GM12878 (cell line): ENCODE measurements around the gene FOXI1. TPM values are rescaled to one million over a fixed set of nuclear protein-coding genes. Genes with fewer than 3 reads are reported as not detected.

Source experiments
- IKZF1 ChIP-seq: fragments of 450-650 bp; conservative IDR thresholded peaks from 2 replicates; pipeline ENCODE4 v1.6.1; 2017; ENCODE audit warnings: antibody characterized with exemption, mild to moderate bottlenecking
- NFIC ChIP-seq: IDR thresholded peaks from 2 replicates; pipeline ENCODE4 v1.6.1; 2012; ENCODE audit warnings: low read depth, mild to moderate bottlenecking, inconsistent platforms, low read length, moderate library complexity
- NR2C1 ChIP-seq: fragments of 450-650 bp; IDR thresholded peaks from 2 replicates; pipeline ENCODE4 v1.6.1; 2017; ENCODE audit warnings: antibody characterized with exemption, mild to moderate bottlenecking, moderate library complexity
- ZSCAN29 ChIP-seq: fragments of 450-650 bp; IDR thresholded peaks from 2 replicates; pipeline ENCODE4 v1.6.1; 2017; ENCODE audit warnings: mild to moderate bottlenecking, moderate library complexity
- polyA plus RNA-seq, 11 experiments: library from polyadenylated mRNA; depleted of rRNA in 4 of 11; unstranded in 6 of 11; stranded (reverse) in 5 of 11; fragments of >200 nt; fragmentation: Nextera tagmentation in 4 of 11; fragmentation: Illumina TruSeq in 1 of 11; extraction: Ambion mirVana in 4 of 11; extraction: Trizol in 1 of 11; gene quantifications; 1 replicate in 1 of 11; 2 replicates in 10 of 11; pipeline versions ENCODE4 v1.2.1 to v1.2.3, GENCODE V29; 2011 to 2016; ENCODE audit warnings: inconsistent platforms in 2 of 11, missing spikeins in 2 of 11, low read depth in 1 of 11
- total RNA-seq, 4 experiments: library from RNA; depleted of rRNA in 3 of 4; stranded (reverse); fragments of >200 nt in 3 of 4; fragmentation: Illumina TruSeq in 1 of 4; extraction: Trizol in 1 of 4; gene quantifications; 2 replicates each; pipeline versions ENCODE4 v1.2.1 to v1.2.3, GENCODE V29; 2013 to 2021
- TF ChIP-seq, protein P1 (sequence below): fragments of 450-650 bp; IDR thresholded peaks from 2 replicates; pipeline ENCODE4 v1.6.1; 2018; ENCODE audit warnings: mild to moderate bottlenecking, low read depth, moderate library complexity; ENCODE audit not compliant: partially characterized antibody
- TF ChIP-seq, protein P2 (sequence below): IDR thresholded peaks from 2 replicates; pipeline ENCODE4 v1.6.1; 2012; ENCODE audit warnings: low read depth, low read length, improper control_type of control experiment
- TF ChIP-seq, protein P3 (sequence below): fragments of 450-650 bp; IDR thresholded peaks from 2 replicates; pipeline ENCODE4 v1.6.1; 2017; ENCODE audit warnings: borderline replicate concordance
- TF ChIP-seq, protein P4 (sequence below): IDR thresholded peaks from 2 replicates; pipeline ENCODE4 v1.6.1; 2011; ENCODE audit warnings: low read depth, low read length, improper control_type of control experiment, borderline replicate concordance

Gene FOXI1
- total and polyA plus RNA-seq, 10 of the 15 experiments (the other 5 are each of a cell fraction or from before 2014, with no cell fraction given): not detected

DNA sequence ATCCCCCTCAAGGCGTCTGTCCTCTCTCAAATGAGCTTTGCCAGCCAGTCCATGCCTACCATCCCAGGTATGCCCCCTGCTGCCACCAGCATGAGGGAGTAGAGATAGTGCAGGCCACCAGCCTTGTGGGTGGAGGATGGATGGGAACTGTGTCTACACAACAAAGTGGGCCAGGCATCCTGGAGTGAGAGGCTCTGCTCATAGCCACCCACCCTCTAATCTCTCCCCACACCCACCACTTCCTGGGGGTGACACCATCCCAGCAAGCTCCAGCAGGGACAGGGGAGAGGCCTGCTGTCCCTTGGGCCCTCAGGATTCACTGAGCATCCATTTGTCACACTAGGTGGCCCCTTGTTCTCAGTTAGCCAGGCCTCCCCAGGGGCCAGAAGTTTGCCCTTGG, 25.5 kb upstream of the FOXI1 start (continued):
- TF ChIP-seq, protein P1, sequence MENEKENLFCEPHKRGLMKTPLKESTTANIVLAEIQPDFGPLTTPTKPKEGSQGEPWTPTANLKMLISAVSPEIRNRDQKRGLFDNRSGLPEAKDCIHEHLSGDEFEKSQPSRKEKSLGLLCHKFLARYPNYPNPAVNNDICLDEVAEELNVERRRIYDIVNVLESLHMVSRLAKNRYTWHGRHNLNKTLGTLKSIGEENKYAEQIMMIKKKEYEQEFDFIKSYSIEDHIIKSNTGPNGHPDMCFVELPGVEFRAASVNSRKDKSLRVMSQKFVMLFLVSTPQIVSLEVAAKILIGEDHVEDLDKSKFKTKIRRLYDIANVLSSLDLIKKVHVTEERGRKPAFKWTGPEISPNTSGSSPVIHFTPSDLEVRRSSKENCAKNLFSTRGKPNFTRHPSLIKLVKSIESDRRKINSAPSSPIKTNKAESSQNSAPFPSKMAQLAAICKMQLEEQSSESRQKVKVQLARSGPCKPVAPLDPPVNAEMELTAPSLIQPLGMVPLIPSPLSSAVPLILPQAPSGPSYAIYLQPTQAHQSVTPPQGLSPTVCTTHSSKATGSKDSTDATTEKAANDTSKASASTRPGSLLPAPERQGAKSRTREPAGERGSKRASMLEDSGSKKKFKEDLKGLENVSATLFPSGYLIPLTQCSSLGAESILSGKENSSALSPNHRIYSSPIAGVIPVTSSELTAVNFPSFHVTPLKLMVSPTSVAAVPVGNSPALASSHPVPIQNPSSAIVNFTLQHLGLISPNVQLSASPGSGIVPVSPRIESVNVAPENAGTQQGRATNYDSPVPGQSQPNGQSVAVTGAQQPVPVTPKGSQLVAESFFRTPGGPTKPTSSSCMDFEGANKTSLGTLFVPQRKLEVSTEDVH: no peak
- no peak for TF ChIP-seq IKZF1
- TF ChIP-seq, protein P2, sequence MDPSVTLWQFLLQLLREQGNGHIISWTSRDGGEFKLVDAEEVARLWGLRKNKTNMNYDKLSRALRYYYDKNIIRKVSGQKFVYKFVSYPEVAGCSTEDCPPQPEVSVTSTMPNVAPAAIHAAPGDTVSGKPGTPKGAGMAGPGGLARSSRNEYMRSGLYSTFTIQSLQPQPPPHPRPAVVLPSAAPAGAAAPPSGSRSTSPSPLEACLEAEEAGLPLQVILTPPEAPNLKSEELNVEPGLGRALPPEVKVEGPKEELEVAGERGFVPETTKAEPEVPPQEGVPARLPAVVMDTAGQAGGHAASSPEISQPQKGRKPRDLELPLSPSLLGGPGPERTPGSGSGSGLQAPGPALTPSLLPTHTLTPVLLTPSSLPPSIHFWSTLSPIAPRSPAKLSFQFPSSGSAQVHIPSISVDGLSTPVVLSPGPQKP: no peak
- TF ChIP-seq NR2C1: no peak
- TF ChIP-seq, protein P3, sequence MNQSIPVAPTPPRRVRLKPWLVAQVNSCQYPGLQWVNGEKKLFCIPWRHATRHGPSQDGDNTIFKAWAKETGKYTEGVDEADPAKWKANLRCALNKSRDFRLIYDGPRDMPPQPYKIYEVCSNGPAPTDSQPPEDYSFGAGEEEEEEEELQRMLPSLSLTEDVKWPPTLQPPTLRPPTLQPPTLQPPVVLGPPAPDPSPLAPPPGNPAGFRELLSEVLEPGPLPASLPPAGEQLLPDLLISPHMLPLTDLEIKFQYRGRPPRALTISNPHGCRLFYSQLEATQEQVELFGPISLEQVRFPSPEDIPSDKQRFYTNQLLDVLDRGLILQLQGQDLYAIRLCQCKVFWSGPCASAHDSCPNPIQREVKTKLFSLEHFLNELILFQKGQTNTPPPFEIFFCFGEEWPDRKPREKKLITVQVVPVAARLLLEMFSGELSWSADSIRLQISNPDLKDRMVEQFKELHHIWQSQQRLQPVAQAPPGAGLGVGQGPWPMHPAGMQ: no peak
- TF ChIP-seq ZSCAN29: no peak
- no peak for TF ChIP-seq NFIC
- TF ChIP-seq, protein P4, sequence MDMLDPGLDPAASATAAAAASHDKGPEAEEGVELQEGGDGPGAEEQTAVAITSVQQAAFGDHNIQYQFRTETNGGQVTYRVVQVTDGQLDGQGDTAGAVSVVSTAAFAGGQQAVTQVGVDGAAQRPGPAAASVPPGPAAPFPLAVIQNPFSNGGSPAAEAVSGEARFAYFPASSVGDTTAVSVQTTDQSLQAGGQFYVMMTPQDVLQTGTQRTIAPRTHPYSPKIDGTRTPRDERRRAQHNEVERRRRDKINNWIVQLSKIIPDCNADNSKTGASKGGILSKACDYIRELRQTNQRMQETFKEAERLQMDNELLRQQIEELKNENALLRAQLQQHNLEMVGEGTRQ: no peak
